Lung (tissue), 12 donors: Measurements from ENCODE around the gene WNT8A. TPM values are rescaled to one million over a fixed set of nuclear protein-coding genes. Genes with fewer than 3 reads are reported as not detected.

ENCODE experiments used
- ATAC-seq: fragments of 200-7000 bp; cut with Tn5 transposase; one replicate; pipeline ENCODE4 v1.9.1; 2020; ENCODE audit warnings: moderate number of reproducible peaks; ENCODE audit not compliant: insufficient read depth, low FRiP score
- DNase-seq, 3 donors: peaks; one replicate each; pipeline ENCODE4 v3.0.0-alpha.2; 2013 to 2017
- H3K27ac ChIP-seq, 2 donors: one replicate each; pipeline ENCODE4 v1.5.1; 2013; ENCODE audit warnings: mild to moderate bottlenecking in 2 of 2, moderate library complexity in 2 of 2, control low read depth in 1 of 2, inconsistent platforms in 1 of 2, low read depth in 1 of 2, low read length in 1 of 2
- H3K27me3 ChIP-seq, 3 donors: one replicate each; pipeline ENCODE4 v1.5.1; 2013; ENCODE audit warnings: low read length in 2 of 3; ENCODE audit not compliant: control insufficient read depth in 3 of 3, insufficient read depth in 3 of 3
- H3K36me3 ChIP-seq, 4 donors: one replicate each; pipeline ENCODE4 v1.5.1; 2013; ENCODE audit warnings: low read length in 4 of 4, mild to moderate bottlenecking in 1 of 4, moderate library complexity in 1 of 4; ENCODE audit not compliant: control insufficient read depth in 4 of 4, insufficient read depth in 4 of 4
- H3K4me1 ChIP-seq, 5 donors: one replicate each; pipeline ENCODE4 v1.5.1; 2013; ENCODE audit warnings: low read length in 5 of 5, mild to moderate bottlenecking in 2 of 5, moderate library complexity in 1 of 5; ENCODE audit not compliant: control insufficient read depth in 5 of 5, insufficient read depth in 5 of 5
- H3K4me3 ChIP-seq: one replicate; pipeline ENCODE4 v1.5.1; 2013; ENCODE audit warnings: mild to moderate bottlenecking, control low read depth, moderate library complexity
- H3K9ac ChIP-seq, 2 donors: one replicate each; pipeline ENCODE4 v1.5.1; 2013; ENCODE audit warnings: low read length in 2 of 2, control low read depth in 1 of 2; ENCODE audit not compliant: insufficient read depth in 1 of 2
- H3K9me3 ChIP-seq, 4 donors: one replicate each; pipeline ENCODE4 v1.5.1; 2013; ENCODE audit warnings: low read length in 3 of 4, mild to moderate bottlenecking in 1 of 4, moderate library complexity in 1 of 4; ENCODE audit not compliant: control insufficient read depth in 4 of 4, insufficient read depth in 3 of 4
- CTCF ChIP-seq: IDR thresholded peaks from 2 replicates; pipeline ENCODE4 v1.5.1; 2012; ENCODE audit warnings: mild to moderate bottlenecking; ENCODE audit errors: control extremely low read depth, extremely low read depth
- WGBS, 2 donors: extraction: QIAGEN DNeasy Blood & Tissue Kit; methylation state at CpG; one replicate each; pipeline ENCODE4 v1.1.7; 2013; 5-methylcytosine and 5-hydroxymethylcytosine counted together
- polyA plus RNA-seq, 2 donors: library from polyadenylated mRNA; stranded (reverse); fragments of 200-250 nt; gene quantifications; one replicate each; pipeline ENCODE4 v1.2.1, GENCODE V29; 2013
- total RNA-seq, 2 donors: library from RNA; depleted of rRNA in 1 of 2; stranded (reverse); fragments of >200 nt in 1 of 2; gene quantifications; one replicate each; pipeline ENCODE4 v1.2.1, GENCODE V29; 2014 to 2021
- donor health status: control.
- donor health status: control.
- donor health status: Bipolar disorder and iron deficiency.
- donor health status: healthy.
- donor health status: DM: yes; HTN: yes; CAD: no.

Gene WNT8A
- total and polyA plus RNA-seq, 4 donors, result not detected

GRCh38 chr5:138095100-138095907, 11.5 kb downstream of the WNT8A start:
- Histone ChIP-seq H3K36me3 (no peaks in the 10 kb centered on the region), H3K4me3 (no peak overlapping the region), H3K9me3 (no peaks in the 10 kb centered on the region), H3K27me3 (peaks cover 0 to 4% (median 4%) of the 10 kb centered on the region in 3 donors), H3K4me1 (no peaks in the 10 kb centered on the region), H3K9ac (no peak overlapping the region), H3K27ac (no peak overlapping the region)
- ATAC-seq (no peak), DNase-seq (no peak)
- no peak for TF ChIP-seq CTCF
- 52 to 66% methylated on average over 4 of the region's 4 CpGs for WGBS, 2 donors

- Histone ChIP-seq H3K4me3 (no peak overlapping the region), H3K27me3 (peaks cover 0 to 4% (median 4%) of the 10 kb centered on the region in 3 donors), H3K4me1 (no peaks in the 10 kb centered on the region), H3K36me3 (no peaks in the 10 kb centered on the region), H3K9ac (no peak overlapping the region), H3K9me3 (no peaks in the 10 kb centered on the region), H3K27ac (no peak overlapping the region)
- ATAC-seq (no peak), DNase-seq (no peak)
- no peak for TF ChIP-seq CTCF
- WGBS, 2 donors, result 81 to 83% methylated on average over 2 of the region's 2 CpGs
Observed at GRCh38 chr5:138096363-138096762, 12.5 kb downstream of the WNT8A start.

- DNase-seq, result no peak
- ATAC-seq, result no peak
- no peaks in the 10 kb centered on the region for H3K36me3 ChIP-seq
- peaks cover 0 to 4% (median 4%) of the 10 kb centered on the region in 3 donors for H3K27me3 ChIP-seq
- H3K9me3 ChIP-seq, result no peaks in the 10 kb centered on the region
- WGBS, 2 donors, result 89 to 91% methylated on average over 11 of the region's 11 CpGs
- no peak for TF ChIP-seq CTCF
- no peak overlapping the region for H3K9ac ChIP-seq
- no peaks in the 10 kb centered on the region for H3K4me1 ChIP-seq
- no peak overlapping the region for H3K27ac ChIP-seq
- no peak overlapping the region for H3K4me3 ChIP-seq
Observed at GRCh38 chr5:138096997-138097828, 13.4 kb downstream of the WNT8A start.
